Subcutaneous adipose tissue (tissue), 4 donors: ENCODE results near the gene NPIPB5. TPM values are rescaled to one million over a fixed set of nuclear protein-coding genes. Genes with fewer than 3 reads are reported as not detected.
"Not testable (repeated sequence)": the region's sequence is repeated elsewhere in the genome, so short reads cannot be mapped to it uniquely, and the experiment has no call there.

Experiments used
- CTCF ChIP-seq: fragments of 450-650 bp; IDR thresholded peaks from one replicate; pipeline ENCODE4 v1.5.1; 2016; ENCODE audit warnings: low read depth, mild to moderate bottlenecking, control low read depth, antibody characterized with exemption, moderate library complexity
- small RNA-seq: library from RNA; depleted of rRNA; stranded (forward); fragments of <200 nt; gene quantifications from one replicate; pipeline ENCODE3, GENCODE V24; 2016
- total RNA-seq, 4 donors: library from RNA; depleted of rRNA; stranded (reverse); fragments of >200 nt; gene quantifications; one replicate each; pipeline ENCODE4 v1.1.0, GENCODE V29; 2016

NPIPB5 gene
- 100 to 1,000 TPM; 239 to 638 (median 318) TPM for total RNA-seq

- not testable (repeated sequence) for TF ChIP-seq CTCF
These were observed at the start of gene NPIPB5 for GRCh38 chr16:22510591-22510990. NPIPB5 (plus strand) TSS chr16:22510891; CDS start chr16:22513802, 2,911 bp downstream.

Small RNA genes lying within 50 kb of the gene (small RNA-seq; reads per million reads assigned to genes)
- not detected for gene AC106788.1

Other genes with a start within 250 kb of the NPIPB5 start
- 10 to 100 TPM; 29.2 to 48.4 (median 40.5) TPM for gene POLR3E, start 213.5 kb upstream of the NPIPB5 start, total RNA-seq
- gene CDR2, start 136.3 kb upstream of the NPIPB5 start, total RNA-seq: 10 to 100 TPM; 15.0 to 28.2 (median 16.0) TPM